ENCODE results near the gene NDUFAF5.

- TF ChIP-seq CTCF (IDR thresholded peaks at IDR 0.05) (no peak), JUN (CRISPR knock-in tag; IDR thresholded peaks at IDR 0.05) (no peak), MAX (CRISPR knock-in tag; IDR thresholded peaks at IDR 0.05) (no peak), IRF1 (CRISPR knock-in tag; IDR thresholded peaks at IDR 0.05) (no peak), ELF4 (CRISPR knock-in tag; IDR thresholded peaks at IDR 0.05; ENCODE audit: low read depth) (no peak), FOXP4 (CRISPR knock-in tag; IDR thresholded peaks at IDR 0.05) (no peak), FOXK1 (CRISPR knock-in tag; IDR thresholded peaks at IDR 0.05) (no peak), GTF2I (CRISPR knock-in tag; conservative IDR thresholded peaks at IDR 0.05) (no peak), CREM (CRISPR knock-in tag; IDR thresholded peaks at IDR 0.05) (no peak), ZNF512 (CRISPR knock-in tag; IDR thresholded peaks at IDR 0.05; ENCODE audit: borderline replicate concordance) (no peak), NFYB (CRISPR knock-in tag; conservative IDR thresholded peaks at IDR 0.05; ENCODE audit: low read depth) (no peak)
These were observed 32.5 kb downstream of the NDUFAF5 start for GRCh38 chr20:13817342-13817741.
